WTC11 (cell line): Measurements from ENCODE around the gene MAN1B1. TPM values are rescaled to one million over a fixed set of nuclear protein-coding genes. Genes with fewer than 3 reads are reported as not detected.

Experiments used
- ATAC-seq: fragments of 200-7000 bp; cut with Tn5 transposase; 2 replicates; pipeline ENCODE4 v1.10.0; 2021; ENCODE audit warnings: mild to moderate bottlenecking, moderate library complexity
- CTCF ChIA-PET: fragments of 300-600 bp; sonication (Branson Sonifier 250); formaldehyde crosslinking; loops from one replicate; lab custom pipeline; 2021; ENCODE audit warnings: antibody characterized with exemption; lab: Charles Lee
- POLR2A ChIA-PET: fragments of 350-600 bp; sonication (Branson Sonifier 250); formaldehyde crosslinking; loops from one replicate; lab custom pipeline; 2021; ENCODE audit warnings: antibody characterized with exemption; lab: Charles Lee
- DNase-seq: peaks from one replicate; pipeline ENCODE4 v3.0.0; 2021; ENCODE audit warnings: low spot score
- H3K27ac Mint-ChIP-seq: 2 replicates; pipeline ENCODE4 v1.8.0; 2021; ENCODE audit warnings: mixed read lengths
- H3K27me3 Mint-ChIP-seq: 2 replicates; pipeline ENCODE4 v1.8.0; 2021; ENCODE audit warnings: low read depth, mild to moderate bottlenecking, moderate library complexity, mixed read lengths
- H3K36me3 Mint-ChIP-seq: 2 replicates; pipeline ENCODE4 v1.8.0; 2021; ENCODE audit warnings: mixed read lengths
- H3K4me1 Mint-ChIP-seq: 2 replicates; pipeline ENCODE4 v1.8.0; 2022; ENCODE audit warnings: mixed read lengths
- H3K4me3 Mint-ChIP-seq: 2 replicates; pipeline ENCODE4 v1.8.0; 2021; ENCODE audit warnings: mild to moderate bottlenecking, moderate library complexity, mixed read lengths
- H3K9me3 Mint-ChIP-seq: 2 replicates; pipeline ENCODE4 v1.8.0; 2021; ENCODE audit warnings: mixed read lengths
- HMGA2 ChIP-seq: fragments of 250-450 bp; sonication (Bioruptor Pico); IDR thresholded peaks from 2 replicates; pipeline ENCODE4 v1.4.0; 2021; ENCODE audit warnings: mild to moderate bottlenecking, moderate library complexity
- JUN ChIP-seq: sonication (generic); formaldehyde crosslinking; IDR thresholded peaks from 2 replicates; pipeline ENCODE4 v1.8.0; 2023; ENCODE audit warnings: mild to moderate bottlenecking, missing genetic modification reagents
- KAT7 ChIP-seq: sonication (generic); formaldehyde crosslinking; IDR thresholded peaks from 2 replicates; pipeline ENCODE4 v1.8.1; 2023; ENCODE audit warnings: missing genetic modification reagents, mild to moderate bottlenecking, borderline replicate concordance
- NFYB ChIP-seq: sonication (generic); formaldehyde crosslinking; conservative IDR thresholded peaks from 2 replicates; pipeline ENCODE4 v1.8.0; 2022; ENCODE audit warnings: low read depth, missing genetic modification reagents
- NR1H2 ChIP-seq: sonication (generic); formaldehyde crosslinking; IDR thresholded peaks from 2 replicates; pipeline ENCODE4 v1.9.0; 2021; ENCODE audit warnings: mild to moderate bottlenecking, moderate library complexity, missing genetic modification reagents
- NR2C2 ChIP-seq: sonication (generic); formaldehyde crosslinking; IDR thresholded peaks from 2 replicates; pipeline ENCODE4 v1.8.0; 2022; ENCODE audit warnings: mild to moderate bottlenecking, missing genetic modification reagents
- ZBTB21 ChIP-seq: sonication (generic); formaldehyde crosslinking; IDR thresholded peaks from 2 replicates; pipeline ENCODE4 v1.8.1; 2023; ENCODE audit warnings: mild to moderate bottlenecking, missing genetic modification reagents, borderline replicate concordance
- ZNF219 ChIP-seq: sonication (generic); formaldehyde crosslinking; IDR thresholded peaks from 2 replicates; pipeline ENCODE4 v1.8.0; 2023; ENCODE audit warnings: missing genetic modification reagents, mild to moderate bottlenecking, borderline replicate concordance
- ZNF232 ChIP-seq: sonication (generic); formaldehyde crosslinking; IDR thresholded peaks from 2 replicates; pipeline ENCODE4 v1.8.0; 2022; ENCODE audit warnings: mild to moderate bottlenecking, missing genetic modification reagents
- total RNA-seq: library from RNA; stranded (reverse); gene quantifications from 3 replicates; pipeline ENCODE4 v1.2.3, GENCODE V29; 2021
- TF ChIP-seq, protein P1 (sequence below): sonication (generic); formaldehyde crosslinking; conservative IDR thresholded peaks from 2 replicates; pipeline ENCODE4 v1.8.1; 2022; ENCODE audit warnings: mild to moderate bottlenecking, missing genetic modification reagents
- TF ChIP-seq, protein P2 (sequence below): sonication (generic); formaldehyde crosslinking; IDR thresholded peaks from 2 replicates; pipeline ENCODE4 v1.8.0; 2022; ENCODE audit warnings: missing genetic modification reagents
- TF ChIP-seq, protein P3 (sequence below): sonication (generic); formaldehyde crosslinking; IDR thresholded peaks from 2 replicates; pipeline ENCODE4 v1.8.0; 2023; ENCODE audit warnings: missing genetic modification reagents, mild to moderate bottlenecking, borderline replicate concordance
- TF ChIP-seq, protein P4 (sequence below): fragments of 250-450 bp; sonication (Bioruptor Pico); IDR thresholded peaks from 2 replicates; pipeline ENCODE4 v1.9.0; 2021; ENCODE audit warnings: mild to moderate bottlenecking, borderline replicate concordance
- TF ChIP-seq, protein P5 (sequence below): sonication (generic); formaldehyde crosslinking; IDR thresholded peaks from 2 replicates; pipeline ENCODE4 v1.8.0; 2022; ENCODE audit warnings: mild to moderate bottlenecking, missing genetic modification reagents
- TF ChIP-seq, protein P6 (sequence below): sonication (generic); formaldehyde crosslinking; IDR thresholded peaks from 2 replicates; pipeline ENCODE4 v1.8.0; 2023; ENCODE audit warnings: missing genetic modification reagents

The MAN1B1 gene
- total RNA-seq, 1 experiment from 2014 or later: 57.1 TPM

DNA sequence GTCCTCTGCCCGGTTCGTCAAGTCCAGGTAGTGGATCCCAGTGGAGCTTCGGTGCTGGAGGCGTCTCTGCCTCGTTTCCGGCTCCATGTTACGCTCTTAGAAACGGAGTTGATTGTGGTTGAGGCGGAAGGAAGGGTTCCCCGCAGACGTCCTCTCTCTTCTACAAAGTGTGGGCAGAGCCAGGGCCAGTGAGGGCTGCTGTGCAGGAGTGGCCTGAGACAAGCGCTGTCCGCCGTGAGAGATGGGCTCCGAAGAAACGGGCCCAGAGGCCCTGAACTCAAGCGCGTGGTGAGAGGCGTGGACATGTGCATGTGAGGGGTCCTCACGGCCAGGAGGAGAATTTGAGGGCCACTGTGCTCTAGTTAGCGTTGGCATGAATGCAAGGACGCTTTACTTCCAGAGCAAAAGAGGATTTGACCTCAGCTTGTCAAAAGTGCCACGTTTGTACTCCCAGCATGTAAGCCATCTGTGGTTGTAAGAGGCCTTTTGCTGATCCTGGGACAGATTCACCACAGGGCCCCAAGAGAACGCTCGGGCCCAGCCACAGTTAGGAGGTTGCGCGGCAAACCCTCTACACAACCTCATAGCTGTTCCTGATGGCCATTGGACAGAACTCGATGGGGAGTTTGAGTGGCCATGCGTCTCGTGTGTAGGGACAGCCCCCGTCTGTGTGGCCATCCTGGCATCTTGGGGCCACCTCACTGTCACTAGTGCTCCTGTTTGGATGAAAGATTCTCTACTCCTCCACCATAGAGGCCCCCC lies 10.2 kb downstream of the MAN1B1 start:
- Mint-ChIP-seq H3K36me3 (peaks cover 30% of the 10 kb centered on the region), H3K27me3 (no peaks in the 10 kb centered on the region), H3K9me3 (no peaks in the 10 kb centered on the region), H3K4me3 (no peak overlapping the region), H3K4me1 (no peaks in the 10 kb centered on the region), H3K27ac (0 out of 2 replicates have a peak overlapping the region, but pooled peaks have one; percentile 57)
- CTCF ChIA-PET: interaction anchor here (1.2 to 3.4 kb wide), 2 partner anchors 62 to 139 kb away, joined by 4 to 9 read pairs; no protein-coding TSS in a partner anchor
- ATAC-seq: no peak
- TF ChIP-seq ZBTB21 (CRISPR knock-in tag): no peak
- TF ChIP-seq, protein P1, sequence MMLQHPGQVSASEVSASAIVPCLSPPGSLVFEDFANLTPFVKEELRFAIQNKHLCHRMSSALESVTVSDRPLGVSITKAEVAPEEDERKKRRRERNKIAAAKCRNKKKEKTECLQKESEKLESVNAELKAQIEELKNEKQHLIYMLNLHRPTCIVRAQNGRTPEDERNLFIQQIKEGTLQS (CRISPR knock-in tag): no peak
- no peak for DNase-seq
- POLR2A ChIA-PET: no interaction called here

DNA sequence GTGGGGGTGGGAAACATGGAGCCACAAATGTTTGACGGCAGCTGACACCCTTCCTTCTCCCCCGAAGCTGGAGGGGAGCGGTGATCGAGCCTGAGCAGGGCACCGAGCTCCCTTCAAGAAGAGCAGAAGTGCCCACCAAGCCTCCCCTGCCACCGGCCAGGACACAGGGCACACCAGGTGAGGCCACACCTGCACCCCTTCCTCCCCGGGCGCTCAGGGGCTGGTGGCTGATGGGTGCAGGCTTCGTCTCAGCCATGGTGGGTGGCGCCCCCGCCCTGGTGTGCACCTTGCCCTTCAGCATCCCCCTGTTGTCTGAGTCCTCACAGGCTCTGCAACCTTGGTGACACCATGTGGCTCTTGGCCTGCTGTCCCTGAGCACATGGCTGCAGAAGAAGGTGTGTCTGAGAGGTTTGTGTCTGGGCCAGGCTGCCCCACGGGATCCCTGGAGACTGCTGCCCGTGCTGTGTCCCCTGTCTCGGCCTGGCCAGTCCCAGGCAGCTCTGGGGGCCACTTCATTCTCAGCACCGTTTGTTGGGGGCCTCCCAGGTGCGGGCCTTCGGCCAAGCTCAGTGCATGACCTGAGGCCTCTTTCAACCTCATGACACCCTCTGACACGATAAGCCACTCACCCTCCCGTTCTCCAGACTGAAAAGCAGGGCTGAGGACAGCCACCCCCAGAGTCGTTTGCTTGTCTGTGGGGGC lies 11.1 kb downstream of the MAN1B1 start:
- no peaks in the 10 kb centered on the region for H3K4me1 Mint-ChIP-seq
- H3K9me3 Mint-ChIP-seq: no peaks in the 10 kb centered on the region
- no peak overlapping the region for H3K4me3 Mint-ChIP-seq
- POLR2A ChIA-PET: no interaction called here
- ATAC-seq: no peak
- DNase-seq: no peak
- no peaks in the 10 kb centered on the region for H3K27me3 Mint-ChIP-seq
- CTCF ChIA-PET: interaction anchor here (3.4 kb wide), 1 partner anchor 139 kb away, joined by 9 read pairs; no protein-coding TSS in a partner anchor
- no peak for TF ChIP-seq ZNF219
- no peak for TF ChIP-seq NFYB
- TF ChIP-seq, protein P2, sequence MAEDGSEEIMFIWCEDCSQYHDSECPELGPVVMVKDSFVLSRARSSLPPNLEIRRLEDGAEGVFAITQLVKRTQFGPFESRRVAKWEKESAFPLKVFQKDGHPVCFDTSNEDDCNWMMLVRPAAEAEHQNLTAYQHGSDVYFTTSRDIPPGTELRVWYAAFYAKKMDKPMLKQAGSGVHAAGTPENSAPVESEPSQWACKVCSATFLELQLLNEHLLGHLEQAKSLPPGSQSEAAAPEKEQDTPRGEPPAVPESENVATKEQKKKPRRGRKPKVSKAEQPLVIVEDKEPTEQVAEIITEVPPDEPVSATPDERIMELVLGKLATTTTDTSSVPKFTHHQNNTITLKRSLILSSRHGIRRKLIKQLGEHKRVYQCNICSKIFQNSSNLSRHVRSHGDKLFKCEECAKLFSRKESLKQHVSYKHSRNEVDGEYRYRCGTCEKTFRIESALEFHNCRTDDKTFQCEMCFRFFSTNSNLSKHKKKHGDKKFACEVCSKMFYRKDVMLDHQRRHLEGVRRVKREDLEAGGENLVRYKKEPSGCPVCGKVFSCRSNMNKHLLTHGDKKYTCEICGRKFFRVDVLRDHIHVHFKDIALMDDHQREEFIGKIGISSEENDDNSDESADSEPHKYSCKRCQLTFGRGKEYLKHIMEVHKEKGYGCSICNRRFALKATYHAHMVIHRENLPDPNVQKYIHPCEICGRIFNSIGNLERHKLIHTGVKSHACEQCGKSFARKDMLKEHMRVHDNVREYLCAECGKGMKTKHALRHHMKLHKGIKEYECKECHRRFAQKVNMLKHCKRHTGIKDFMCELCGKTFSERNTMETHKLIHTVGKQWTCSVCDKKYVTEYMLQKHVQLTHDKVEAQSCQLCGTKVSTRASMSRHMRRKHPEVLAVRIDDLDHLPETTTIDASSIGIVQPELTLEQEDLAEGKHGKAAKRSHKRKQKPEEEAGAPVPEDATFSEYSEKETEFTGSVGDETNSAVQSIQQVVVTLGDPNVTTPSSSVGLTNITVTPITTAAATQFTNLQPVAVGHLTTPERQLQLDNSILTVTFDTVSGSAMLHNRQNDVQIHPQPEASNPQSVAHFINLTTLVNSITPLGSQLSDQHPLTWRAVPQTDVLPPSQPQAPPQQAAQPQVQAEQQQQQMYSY: no peak
- no peak for TF ChIP-seq KAT7 (CRISPR knock-in tag)
- TF ChIP-seq, protein P1 (CRISPR knock-in tag): no peak
- TF ChIP-seq, protein P3, sequence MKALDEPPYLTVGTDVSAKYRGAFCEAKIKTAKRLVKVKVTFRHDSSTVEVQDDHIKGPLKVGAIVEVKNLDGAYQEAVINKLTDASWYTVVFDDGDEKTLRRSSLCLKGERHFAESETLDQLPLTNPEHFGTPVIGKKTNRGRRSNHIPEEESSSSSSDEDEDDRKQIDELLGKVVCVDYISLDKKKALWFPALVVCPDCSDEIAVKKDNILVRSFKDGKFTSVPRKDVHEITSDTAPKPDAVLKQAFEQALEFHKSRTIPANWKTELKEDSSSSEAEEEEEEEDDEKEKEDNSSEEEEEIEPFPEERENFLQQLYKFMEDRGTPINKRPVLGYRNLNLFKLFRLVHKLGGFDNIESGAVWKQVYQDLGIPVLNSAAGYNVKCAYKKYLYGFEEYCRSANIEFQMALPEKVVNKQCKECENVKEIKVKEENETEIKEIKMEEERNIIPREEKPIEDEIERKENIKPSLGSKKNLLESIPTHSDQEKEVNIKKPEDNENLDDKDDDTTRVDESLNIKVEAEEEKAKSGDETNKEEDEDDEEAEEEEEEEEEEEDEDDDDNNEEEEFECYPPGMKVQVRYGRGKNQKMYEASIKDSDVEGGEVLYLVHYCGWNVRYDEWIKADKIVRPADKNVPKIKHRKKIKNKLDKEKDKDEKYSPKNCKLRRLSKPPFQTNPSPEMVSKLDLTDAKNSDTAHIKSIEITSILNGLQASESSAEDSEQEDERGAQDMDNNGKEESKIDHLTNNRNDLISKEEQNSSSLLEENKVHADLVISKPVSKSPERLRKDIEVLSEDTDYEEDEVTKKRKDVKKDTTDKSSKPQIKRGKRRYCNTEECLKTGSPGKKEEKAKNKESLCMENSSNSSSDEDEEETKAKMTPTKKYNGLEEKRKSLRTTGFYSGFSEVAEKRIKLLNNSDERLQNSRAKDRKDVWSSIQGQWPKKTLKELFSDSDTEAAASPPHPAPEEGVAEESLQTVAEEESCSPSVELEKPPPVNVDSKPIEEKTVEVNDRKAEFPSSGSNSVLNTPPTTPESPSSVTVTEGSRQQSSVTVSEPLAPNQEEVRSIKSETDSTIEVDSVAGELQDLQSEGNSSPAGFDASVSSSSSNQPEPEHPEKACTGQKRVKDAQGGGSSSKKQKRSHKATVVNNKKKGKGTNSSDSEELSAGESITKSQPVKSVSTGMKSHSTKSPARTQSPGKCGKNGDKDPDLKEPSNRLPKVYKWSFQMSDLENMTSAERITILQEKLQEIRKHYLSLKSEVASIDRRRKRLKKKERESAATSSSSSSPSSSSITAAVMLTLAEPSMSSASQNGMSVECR: no peak
- no peak overlapping the region for H3K27ac Mint-ChIP-seq
- peaks cover 24% of the 10 kb centered on the region for H3K36me3 Mint-ChIP-seq

DNA sequence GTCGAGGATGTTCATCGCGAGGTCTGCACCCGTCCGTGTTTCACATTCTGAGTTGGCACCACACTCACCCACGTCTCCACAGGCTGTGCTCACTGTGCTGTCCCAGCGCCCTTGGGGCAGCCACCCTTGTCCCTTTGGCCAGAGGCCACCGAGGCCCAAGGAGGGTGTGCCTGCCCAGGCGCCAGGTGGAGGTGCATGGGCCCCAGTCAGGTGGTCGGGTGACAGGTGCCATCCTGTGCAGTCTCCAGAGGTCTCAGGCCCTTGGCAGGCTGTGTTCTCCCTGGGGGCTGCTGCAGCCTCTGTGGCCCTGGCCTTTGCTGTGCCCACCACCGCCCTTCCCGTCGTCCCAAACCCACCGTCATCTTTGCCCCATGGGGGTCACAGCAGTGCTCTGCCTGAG lies 12.4 kb downstream of the MAN1B1 start:
- H3K4me1 Mint-ChIP-seq: no peaks in the 10 kb centered on the region
- no peak overlapping the region for H3K27ac Mint-ChIP-seq
- H3K4me3 Mint-ChIP-seq: no peak overlapping the region
- peaks cover 21% of the 10 kb centered on the region for H3K36me3 Mint-ChIP-seq
- CTCF ChIA-PET: interaction anchor here (2.2 kb wide), 1 partner anchor 31 kb away, joined by 6 read pairs; no protein-coding TSS in a partner anchor
- no peaks in the 10 kb centered on the region for H3K27me3 Mint-ChIP-seq
- ATAC-seq: no peak
- DNase-seq: no peak
- POLR2A ChIA-PET: no interaction called here
- no peaks in the 10 kb centered on the region for H3K9me3 Mint-ChIP-seq
- TF ChIP-seq, protein P4, sequence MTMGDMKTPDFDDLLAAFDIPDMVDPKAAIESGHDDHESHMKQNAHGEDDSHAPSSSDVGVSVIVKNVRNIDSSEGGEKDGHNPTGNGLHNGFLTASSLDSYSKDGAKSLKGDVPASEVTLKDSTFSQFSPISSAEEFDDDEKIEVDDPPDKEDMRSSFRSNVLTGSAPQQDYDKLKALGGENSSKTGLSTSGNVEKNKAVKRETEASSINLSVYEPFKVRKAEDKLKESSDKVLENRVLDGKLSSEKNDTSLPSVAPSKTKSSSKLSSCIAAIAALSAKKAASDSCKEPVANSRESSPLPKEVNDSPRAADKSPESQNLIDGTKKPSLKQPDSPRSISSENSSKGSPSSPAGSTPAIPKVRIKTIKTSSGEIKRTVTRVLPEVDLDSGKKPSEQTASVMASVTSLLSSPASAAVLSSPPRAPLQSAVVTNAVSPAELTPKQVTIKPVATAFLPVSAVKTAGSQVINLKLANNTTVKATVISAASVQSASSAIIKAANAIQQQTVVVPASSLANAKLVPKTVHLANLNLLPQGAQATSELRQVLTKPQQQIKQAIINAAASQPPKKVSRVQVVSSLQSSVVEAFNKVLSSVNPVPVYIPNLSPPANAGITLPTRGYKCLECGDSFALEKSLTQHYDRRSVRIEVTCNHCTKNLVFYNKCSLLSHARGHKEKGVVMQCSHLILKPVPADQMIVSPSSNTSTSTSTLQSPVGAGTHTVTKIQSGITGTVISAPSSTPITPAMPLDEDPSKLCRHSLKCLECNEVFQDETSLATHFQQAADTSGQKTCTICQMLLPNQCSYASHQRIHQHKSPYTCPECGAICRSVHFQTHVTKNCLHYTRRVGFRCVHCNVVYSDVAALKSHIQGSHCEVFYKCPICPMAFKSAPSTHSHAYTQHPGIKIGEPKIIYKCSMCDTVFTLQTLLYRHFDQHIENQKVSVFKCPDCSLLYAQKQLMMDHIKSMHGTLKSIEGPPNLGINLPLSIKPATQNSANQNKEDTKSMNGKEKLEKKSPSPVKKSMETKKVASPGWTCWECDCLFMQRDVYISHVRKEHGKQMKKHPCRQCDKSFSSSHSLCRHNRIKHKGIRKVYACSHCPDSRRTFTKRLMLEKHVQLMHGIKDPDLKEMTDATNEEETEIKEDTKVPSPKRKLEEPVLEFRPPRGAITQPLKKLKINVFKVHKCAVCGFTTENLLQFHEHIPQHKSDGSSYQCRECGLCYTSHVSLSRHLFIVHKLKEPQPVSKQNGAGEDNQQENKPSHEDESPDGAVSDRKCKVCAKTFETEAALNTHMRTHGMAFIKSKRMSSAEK (CRISPR knock-in tag): no peak
- TF ChIP-seq, protein P5, sequence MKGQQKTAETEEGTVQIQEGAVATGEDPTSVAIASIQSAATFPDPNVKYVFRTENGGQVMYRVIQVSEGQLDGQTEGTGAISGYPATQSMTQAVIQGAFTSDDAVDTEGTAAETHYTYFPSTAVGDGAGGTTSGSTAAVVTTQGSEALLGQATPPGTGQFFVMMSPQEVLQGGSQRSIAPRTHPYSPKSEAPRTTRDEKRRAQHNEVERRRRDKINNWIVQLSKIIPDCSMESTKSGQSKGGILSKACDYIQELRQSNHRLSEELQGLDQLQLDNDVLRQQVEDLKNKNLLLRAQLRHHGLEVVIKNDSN (CRISPR knock-in tag): no peak
- no peak for TF ChIP-seq NR1H2
- no peak for TF ChIP-seq ZNF232
- TF ChIP-seq JUN (CRISPR knock-in tag): no peak
- no peak for TF ChIP-seq HMGA2 (CRISPR knock-in tag)
- no peak for TF ChIP-seq NR2C2 (CRISPR knock-in tag)
- TF ChIP-seq, protein P6, sequence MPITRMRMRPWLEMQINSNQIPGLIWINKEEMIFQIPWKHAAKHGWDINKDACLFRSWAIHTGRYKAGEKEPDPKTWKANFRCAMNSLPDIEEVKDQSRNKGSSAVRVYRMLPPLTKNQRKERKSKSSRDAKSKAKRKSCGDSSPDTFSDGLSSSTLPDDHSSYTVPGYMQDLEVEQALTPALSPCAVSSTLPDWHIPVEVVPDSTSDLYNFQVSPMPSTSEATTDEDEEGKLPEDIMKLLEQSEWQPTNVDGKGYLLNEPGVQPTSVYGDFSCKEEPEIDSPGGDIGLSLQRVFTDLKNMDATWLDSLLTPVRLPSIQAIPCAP: no peak
